BLaER1 treated with 17β-estradiol and CSF1 and Interleukin-3, amounts not matched to agents 10 nM and 100 nM (cell line): ENCODE measurements around the gene DLG2.
A peak's percentile ranks its signal among the peaks of the same experiment; 100 is the strongest.

ENCODE experiments used
- H3K27ac ChIP-seq, 11 experiments: shearing (Covaris generic); formaldehyde crosslinking; 2 replicates each; pipeline ENCODE4 v1.8.1; 2022
- H3K27me3 ChIP-seq, 11 experiments: shearing (Covaris generic); formaldehyde crosslinking; 2 replicates each; pipeline ENCODE4 v1.8.1; 2022
- H3K36me3 ChIP-seq, 11 experiments: shearing (Covaris generic); formaldehyde crosslinking; 2 replicates each; pipeline ENCODE4 v1.8.1; 2022
- H3K4me1 ChIP-seq, 10 experiments: shearing (Covaris generic); formaldehyde crosslinking; 2 replicates each; pipeline ENCODE4 v1.8.1; 2022
- H3K4me2 ChIP-seq, 11 experiments: shearing (Covaris generic); formaldehyde crosslinking; 2 replicates each; pipeline ENCODE4 v1.8.1; 2022
- H3K4me3 ChIP-seq, 10 experiments: shearing (Covaris generic); formaldehyde crosslinking; 2 replicates each; pipeline ENCODE4 v1.8.1; 2022
- H3K9ac ChIP-seq, 11 experiments: shearing (Covaris generic); formaldehyde crosslinking; 2 replicates each; pipeline ENCODE4 v1.8.1; 2022
- H3K9me3 ChIP-seq, 11 experiments: shearing (Covaris generic); formaldehyde crosslinking; replicated peaks in 1 of 11; 2 replicates each; pipeline ENCODE4 v1.8.1; 2022
- H4K20me1 ChIP-seq, 11 experiments: shearing (Covaris generic); formaldehyde crosslinking; 2 replicates each; pipeline ENCODE4 v1.8.1; 2022
- Cebpa-rat ChIP-seq, 11 experiments: shearing (Covaris generic); IDR thresholded peaks; 2 replicates each; pipeline ENCODE4 v1.8.1; 2022

DLG2 gene

GRCh38 chr11:83639995-83640758, 1987.0 kb downstream of the DLG2 start:
- Histone ChIP-seq H3K27ac (no peak overlapping the region), H3K4me2 (no peak overlapping the region), H3K4me1 (peaks cover 4 to 12% (median 8%) of the 10 kb centered on the region in 10 experiments; a peak in 13 of 20 replicates), H3K27me3 (no peaks in the 10 kb centered on the region), H4K20me1 (no peaks in the 10 kb centered on the region), H3K9me3 (no peaks in the 10 kb centered on the region), H3K9ac (no peak overlapping the region), H3K4me3 (no peak overlapping the region), H3K36me3 (no peaks in the 10 kb centered on the region)
- no peak for TF ChIP-seq Cebpa-rat (IDR thresholded peaks at IDR 0.05)

DNA sequence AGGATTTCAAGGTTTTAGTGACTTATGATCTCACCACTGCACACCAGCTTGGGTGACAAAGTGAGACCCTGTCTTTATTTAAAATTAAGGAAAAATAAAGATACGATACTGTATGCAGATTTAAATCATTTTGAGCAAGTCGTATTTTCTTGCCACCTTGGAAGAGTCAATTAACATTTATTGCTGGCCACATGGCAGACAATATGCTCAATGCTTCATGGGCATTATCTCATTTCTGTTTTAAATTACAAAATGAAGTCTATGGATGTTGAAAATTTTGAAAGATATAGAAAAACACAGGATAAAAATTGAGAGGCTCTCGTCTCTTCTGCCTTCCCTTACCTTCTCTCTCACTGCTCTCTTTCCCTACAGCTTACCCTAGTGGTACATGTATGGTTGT, 1992.0 kb downstream of the DLG2 start:
- Histone ChIP-seq H3K4me3 (no peak overlapping the region), H3K4me2 (no peak overlapping the region), H3K4me1 (no peaks in the 10 kb centered on the region), H3K9ac (no peak overlapping the region), H3K27me3 (no peaks in the 10 kb centered on the region), H4K20me1 (no peaks in the 10 kb centered on the region), H3K36me3 (no peaks in the 10 kb centered on the region), H3K27ac (no peak overlapping the region), H3K9me3 (no peaks in the 10 kb centered on the region)
- no peak for TF ChIP-seq Cebpa-rat (IDR thresholded peaks at IDR 0.05)

- H3K9me3 ChIP-seq, result no peaks in the 10 kb centered on the region
- TF ChIP-seq Cebpa-rat (IDR thresholded peaks at IDR 0.05), result no peak
- no peak overlapping the region for H3K4me3 ChIP-seq
- no peak overlapping the region for H3K4me2 ChIP-seq
- H3K4me1 ChIP-seq, result no peaks in the 10 kb centered on the region
- no peaks in the 10 kb centered on the region for H3K27me3 ChIP-seq
- no peaks in the 10 kb centered on the region for H3K36me3 ChIP-seq
- no peak overlapping the region for H3K27ac ChIP-seq
- no peaks in the 10 kb centered on the region for H4K20me1 ChIP-seq
- H3K9ac ChIP-seq, result no peak overlapping the region
Measured at GRCh38 chr11:83630211-83630610, 1996.9 kb downstream of the DLG2 start.

GRCh38 chr11:83629775-83630174, 1997.4 kb downstream of the DLG2 start:
- H4K20me1 ChIP-seq, result no peaks in the 10 kb centered on the region
- H3K9me3 ChIP-seq, result no peaks in the 10 kb centered on the region
- TF ChIP-seq Cebpa-rat (IDR thresholded peaks at IDR 0.05), result no peak
- no peak overlapping the region for H3K4me3 ChIP-seq
- no peak overlapping the region for H3K9ac ChIP-seq
- no peak overlapping the region for H3K27ac ChIP-seq
- H3K27me3 ChIP-seq, result no peaks in the 10 kb centered on the region
- no peaks in the 10 kb centered on the region for H3K4me1 ChIP-seq
- no peaks in the 10 kb centered on the region for H3K36me3 ChIP-seq
- no peak overlapping the region for H3K4me2 ChIP-seq

DNA sequence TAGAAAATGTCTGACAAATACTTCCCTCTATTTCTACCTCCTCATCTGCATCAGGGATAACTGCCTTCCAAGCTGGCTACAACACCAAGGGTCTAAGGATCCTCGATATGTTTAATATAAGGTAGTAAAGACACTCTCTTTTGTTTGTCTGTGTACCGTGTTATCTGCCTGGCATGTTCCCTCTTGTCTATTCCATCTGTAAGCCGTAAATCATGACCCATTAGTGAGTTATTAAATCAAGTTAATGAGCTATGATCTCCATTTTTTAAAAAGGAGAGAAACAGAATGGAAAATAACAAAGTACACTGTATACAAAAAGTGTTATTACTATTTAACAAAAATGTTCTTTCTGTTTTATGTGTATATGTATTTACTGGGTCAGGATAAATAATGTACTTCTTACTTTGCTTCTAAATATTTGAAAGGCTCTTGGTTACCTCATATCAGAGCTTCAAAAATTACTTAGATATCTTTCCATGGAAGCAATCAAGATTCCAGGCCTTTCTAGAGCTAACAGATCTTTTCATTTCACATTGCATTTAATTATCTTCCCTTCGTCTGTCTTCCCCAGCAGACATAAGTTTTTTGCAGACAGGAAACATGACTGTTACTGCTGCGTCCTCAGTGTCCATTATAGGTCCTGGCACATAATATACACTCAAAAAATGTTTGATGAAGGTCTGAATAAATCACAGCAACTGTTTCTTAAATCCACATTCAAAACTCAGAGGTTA, 1998.4 kb downstream of the DLG2 start:
- Histone ChIP-seq H3K4me3 (no peak overlapping the region), H3K4me2 (no peak overlapping the region), H3K27ac (no peak overlapping the region)

GRCh38 chr11:83625336-83625735, 2001.8 kb downstream of the DLG2 start:
- no peak overlapping the region for H3K27ac ChIP-seq
- TF ChIP-seq Cebpa-rat (IDR thresholded peaks at IDR 0.05), result no peak
- H3K9me3 ChIP-seq, result no peaks in the 10 kb centered on the region
- H3K9ac ChIP-seq, result no peak overlapping the region
- H3K4me3 ChIP-seq, result no peak overlapping the region
- no peaks in the 10 kb centered on the region for H3K27me3 ChIP-seq
- H3K36me3 ChIP-seq, result no peaks in the 10 kb centered on the region
- no peaks in the 10 kb centered on the region for H4K20me1 ChIP-seq
- H3K4me2 ChIP-seq, result no peak overlapping the region
- H3K4me1 ChIP-seq, result no peaks in the 10 kb centered on the region

More for the DNA sequence above, 1998.4 kb downstream of the DLG2 start:
- no peaks in the 10 kb centered on the region for H3K36me3 ChIP-seq
- no peaks in the 10 kb centered on the region for H3K9me3 ChIP-seq
- no peaks in the 10 kb centered on the region for H3K4me1 ChIP-seq
- H4K20me1 ChIP-seq, result no peaks in the 10 kb centered on the region
- no peak for TF ChIP-seq Cebpa-rat (IDR thresholded peaks at IDR 0.05)
- no peak overlapping the region for H3K9ac ChIP-seq
- H3K27me3 ChIP-seq, result no peaks in the 10 kb centered on the region

- Histone ChIP-seq H3K36me3 (no peaks in the 10 kb centered on the region), H3K27me3 (no peaks in the 10 kb centered on the region), H4K20me1 (no peaks in the 10 kb centered on the region), H3K4me1 (peaks cover 0 to 14% (median 0%) of the 10 kb centered on the region in 10 experiments; a peak in 7 of 20 replicates), H3K9me3 (no peaks in the 10 kb centered on the region), H3K4me2 (no peak overlapping the region), H3K4me3 (no peak overlapping the region), H3K27ac (no peak overlapping the region), H3K9ac (no peak overlapping the region)
- TF ChIP-seq Cebpa-rat (IDR thresholded peaks at IDR 0.05), result no peak
Measured at GRCh38 chr11:83617671-83618070, 2009.5 kb downstream of the DLG2 start.

- no peaks in the 10 kb centered on the region for H4K20me1 ChIP-seq
- no peak overlapping the region for H3K4me3 ChIP-seq
- no peaks in the 10 kb centered on the region for H3K9me3 ChIP-seq
- peaks cover 0 to 17% (median 0%) of the 10 kb centered on the region in 10 experiments; a peak in 7 of 20 replicates for H3K4me1 ChIP-seq
- H3K27me3 ChIP-seq, result no peaks in the 10 kb centered on the region
- peak overlapping the region in 3 of 11 experiments; percentile 8 to 29 (median 19); a peak in 2 of 22 replicates for H3K4me2 ChIP-seq
- H3K9ac ChIP-seq, result no peak overlapping the region
- no peaks in the 10 kb centered on the region for H3K36me3 ChIP-seq
- H3K27ac ChIP-seq, result no peak overlapping the region
- no peak for TF ChIP-seq Cebpa-rat (IDR thresholded peaks at IDR 0.05)
Measured at GRCh38 chr11:83613767-83614121, 2013.4 kb downstream of the DLG2 start.

- Histone ChIP-seq H4K20me1 (no peaks in the 10 kb centered on the region), H3K9me3 (no peaks in the 10 kb centered on the region), H3K9ac (no peak overlapping the region), H3K4me3 (no peak overlapping the region), H3K27ac (peak overlapping the region in 2 of 11 experiments; percentile 8 to 13; a peak in 1 of 22 replicates), H3K4me1 (peaks cover 0 to 17% (median 0%) of the 10 kb centered on the region in 10 experiments; a peak in 7 of 20 replicates), H3K27me3 (no peaks in the 10 kb centered on the region), H3K4me2 (peak overlapping the region in 5 of 11 experiments; percentile 19 to 43 (median 26); a peak in 8 of 22 replicates), H3K36me3 (no peaks in the 10 kb centered on the region)
- TF ChIP-seq Cebpa-rat (IDR thresholded peaks at IDR 0.05), result no peak
Measured at GRCh38 chr11:83612891-83613766, 2014.0 kb downstream of the DLG2 start.
